M059J (cell line): ENCODE data around the gene DSC2. TPM values are rescaled to one million over a fixed set of nuclear protein-coding genes. Genes with fewer than 3 reads are reported as not detected.
"Not testable (repeated sequence)": the region's sequence is repeated elsewhere in the genome, so short reads cannot be mapped to it uniquely, and the experiment has no call there.

Source experiments
- DNase-seq: peaks from one replicate; pipeline ENCODE4 v3.0.0-alpha.2; 2012; ENCODE audit warnings: low read depth
- total RNA-seq: library from RNA; depleted of rRNA; stranded (reverse); fragments of >200 nt; shearing (Covaris generic); gene quantifications from 2 replicates; pipeline ENCODE4 v1.2.3, GENCODE V29; 2014; rRNA removed

Gene DSC2
- total RNA-seq, 1 experiment from 2014 or later: not detected

DNA sequence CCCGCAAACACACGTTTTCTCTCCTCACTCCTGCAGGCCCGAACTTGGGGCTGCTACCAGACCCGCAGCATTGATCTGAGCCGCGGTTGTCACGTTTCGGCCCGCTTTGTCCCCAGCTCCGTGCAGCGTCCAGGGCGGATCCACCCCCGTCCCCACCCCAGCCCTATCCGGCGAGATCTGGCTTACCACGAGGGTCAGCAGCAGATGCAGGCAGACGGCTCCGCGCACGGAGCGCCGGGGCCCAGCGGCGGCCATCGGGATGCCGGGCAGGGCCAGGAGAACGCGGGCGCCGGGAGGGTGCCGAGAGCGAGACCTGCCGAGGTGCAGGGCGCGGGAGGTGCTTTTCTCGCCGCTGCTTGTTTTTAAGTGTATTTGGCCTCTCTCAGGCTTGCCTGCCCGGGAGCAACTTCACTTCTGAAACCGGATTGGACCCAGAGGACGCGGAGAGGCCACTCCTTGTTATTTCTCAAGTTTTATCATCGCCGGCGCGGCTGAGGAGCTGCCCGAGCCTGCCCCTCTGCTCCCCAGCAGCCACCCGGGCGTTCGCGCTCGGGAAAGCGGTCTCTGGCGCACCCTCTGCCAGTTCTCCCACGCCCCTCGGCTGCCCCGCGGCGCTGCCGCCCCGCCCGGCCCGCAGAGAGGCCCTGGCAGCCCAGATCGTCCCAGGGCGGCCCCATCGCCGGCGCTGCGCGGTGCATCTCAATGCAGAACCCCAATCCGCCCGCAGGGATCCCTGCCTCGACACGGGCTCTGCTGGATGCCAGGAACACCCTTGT lies 59.6 kb downstream of the DSC2 start, which contains the start of gene DSC3:
DSC3 (minus strand) TSS at position 337 of the 776 bp plus-strand sequence; CDS start at position 255, 82 bp downstream.
- no peak for DNase-seq

DNA sequence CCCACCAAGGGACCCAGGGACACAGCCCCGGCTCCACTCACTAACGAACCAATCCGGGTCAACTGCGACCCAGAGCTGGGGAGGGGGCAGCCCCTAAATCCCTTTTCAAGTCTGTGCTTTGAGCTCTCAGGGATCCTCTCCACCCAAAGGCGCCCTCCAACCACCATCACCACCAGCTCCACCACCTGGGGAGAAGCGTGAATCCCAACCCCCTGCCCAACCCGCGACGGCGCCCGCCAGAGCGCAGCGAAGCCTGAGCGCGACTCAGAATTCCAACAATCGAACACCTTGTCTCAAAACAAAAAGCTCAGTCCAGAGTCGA lies 60.2 kb downstream of the DSC2 start:
- DNase-seq: no peak

DNA sequence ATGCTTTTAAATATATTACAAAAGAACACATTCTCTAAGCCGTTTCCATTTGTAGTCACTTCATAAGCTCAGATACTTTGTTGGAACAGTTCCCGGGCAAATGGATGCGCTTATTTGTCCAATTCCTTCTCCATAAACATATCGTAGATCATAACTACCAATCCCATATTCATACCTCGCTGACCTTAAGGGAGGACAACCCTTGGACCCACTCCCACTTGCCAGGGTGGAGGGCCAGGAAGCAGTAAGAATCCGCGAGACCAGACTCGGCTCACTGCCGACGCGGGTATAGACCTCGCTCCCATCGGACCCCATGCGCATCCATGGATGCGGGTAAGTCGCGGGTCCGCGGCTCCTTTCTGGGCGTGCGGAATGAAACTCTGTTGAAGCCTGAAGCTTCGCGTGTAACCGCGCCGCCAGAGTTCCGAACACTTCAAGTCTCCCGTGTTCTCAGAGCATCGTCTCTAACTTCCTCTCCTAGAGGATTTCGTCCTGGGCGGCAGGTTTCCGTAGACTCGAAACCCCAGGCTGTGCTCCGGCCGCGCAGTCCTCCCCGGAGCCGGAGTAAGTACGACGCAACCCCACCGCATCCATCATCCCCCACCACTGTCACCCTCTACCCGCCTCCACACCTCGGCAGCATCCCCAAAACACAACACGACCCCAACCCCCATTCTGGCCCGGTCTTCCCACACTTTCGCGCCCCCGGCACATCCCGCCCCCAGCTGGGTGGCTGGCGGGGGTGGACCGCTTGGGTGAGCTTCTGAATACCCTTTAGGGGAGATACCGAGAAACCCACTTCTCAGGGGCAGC lies 60.7 kb downstream of the DSC2 start:
- no peak for DNase-seq

DNA sequence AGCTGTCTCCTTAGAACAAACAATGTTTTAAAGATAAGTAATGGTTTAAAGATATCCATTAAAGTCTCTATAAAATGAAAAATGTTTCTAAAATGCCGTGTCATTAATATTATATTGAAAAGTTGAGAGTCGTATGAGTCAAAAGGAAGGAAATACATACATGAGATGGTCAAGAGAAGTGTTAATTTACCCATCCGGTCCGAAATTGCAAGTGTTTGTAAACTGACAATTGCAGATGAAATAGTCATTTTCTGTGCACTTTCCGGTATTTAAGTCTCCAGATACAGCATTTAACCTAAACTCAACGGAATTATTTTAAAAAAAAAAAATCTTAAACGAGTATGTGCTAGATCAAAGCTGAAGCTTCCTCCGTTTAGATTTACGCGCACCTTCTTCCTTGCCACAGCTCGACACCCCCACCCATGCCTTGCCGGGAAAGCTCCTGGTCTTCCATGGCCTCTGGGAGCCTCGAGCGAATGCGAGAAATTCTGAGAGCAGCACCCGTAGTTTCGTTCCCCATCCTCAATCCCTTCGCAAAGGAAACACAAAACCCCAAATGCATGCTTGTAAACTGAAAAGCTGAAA lies 61.4 kb downstream of the DSC2 start:
- no peak for DNase-seq

DNA sequence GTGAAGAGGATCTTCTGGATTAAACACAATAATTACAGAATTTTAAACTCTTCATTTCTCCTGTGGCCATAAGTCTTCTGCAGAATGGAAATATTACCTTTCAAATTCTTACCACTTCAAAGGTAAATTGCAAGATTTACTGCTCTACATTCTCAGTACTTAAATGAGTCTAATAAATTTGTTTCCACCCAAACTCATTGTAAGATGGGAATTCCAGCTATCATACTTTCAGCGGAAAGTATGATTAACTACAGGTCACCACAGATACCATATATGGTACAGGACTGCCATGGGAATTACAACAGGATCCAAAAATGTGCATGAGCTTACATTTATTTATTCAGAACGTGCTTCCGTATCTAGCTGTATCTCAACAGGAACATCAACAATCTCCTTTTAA lies 62.8 kb downstream of the DSC2 start:
- DNase-seq: no peak

DNA sequence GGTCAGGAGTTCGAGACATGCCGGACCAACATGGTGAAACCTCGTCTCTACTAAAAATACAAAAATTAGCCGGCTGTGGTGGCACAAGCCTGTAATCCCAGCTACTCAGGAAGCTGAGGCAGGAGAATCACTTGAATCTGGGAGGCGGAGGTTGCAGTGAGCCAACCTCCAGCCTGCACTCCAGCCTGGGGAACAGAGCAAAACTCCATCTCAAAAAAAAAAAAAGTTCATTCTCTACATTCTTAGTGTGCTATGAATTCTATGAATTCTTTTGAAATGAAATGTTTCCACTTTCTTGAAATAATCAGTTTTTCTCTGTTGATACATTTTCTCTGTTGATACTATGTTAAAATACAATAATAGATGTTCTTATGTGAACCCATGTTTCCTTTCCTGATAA lies 64.5 kb downstream of the DSC2 start:
- not testable (repeated sequence) for DNase-seq

DNA sequence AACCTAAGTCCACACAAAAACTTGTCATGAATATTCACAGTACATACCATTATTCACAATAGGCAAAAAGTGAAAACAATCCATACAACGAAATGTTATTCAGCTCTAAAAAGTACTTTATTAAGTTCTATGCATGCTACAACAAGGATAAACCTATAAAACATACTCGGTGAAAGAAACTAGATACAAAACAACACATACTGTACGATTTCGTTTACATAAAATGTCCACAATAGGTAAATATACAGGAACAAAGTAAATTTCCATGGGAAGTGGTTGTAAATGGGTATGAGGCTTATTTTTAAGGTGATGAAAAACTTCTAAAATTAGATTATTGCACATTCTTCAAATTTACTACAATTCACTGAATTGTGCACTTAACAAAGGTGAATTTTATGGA lies 67.7 kb downstream of the DSC2 start:
- DNase-seq: no peak

DNA sequence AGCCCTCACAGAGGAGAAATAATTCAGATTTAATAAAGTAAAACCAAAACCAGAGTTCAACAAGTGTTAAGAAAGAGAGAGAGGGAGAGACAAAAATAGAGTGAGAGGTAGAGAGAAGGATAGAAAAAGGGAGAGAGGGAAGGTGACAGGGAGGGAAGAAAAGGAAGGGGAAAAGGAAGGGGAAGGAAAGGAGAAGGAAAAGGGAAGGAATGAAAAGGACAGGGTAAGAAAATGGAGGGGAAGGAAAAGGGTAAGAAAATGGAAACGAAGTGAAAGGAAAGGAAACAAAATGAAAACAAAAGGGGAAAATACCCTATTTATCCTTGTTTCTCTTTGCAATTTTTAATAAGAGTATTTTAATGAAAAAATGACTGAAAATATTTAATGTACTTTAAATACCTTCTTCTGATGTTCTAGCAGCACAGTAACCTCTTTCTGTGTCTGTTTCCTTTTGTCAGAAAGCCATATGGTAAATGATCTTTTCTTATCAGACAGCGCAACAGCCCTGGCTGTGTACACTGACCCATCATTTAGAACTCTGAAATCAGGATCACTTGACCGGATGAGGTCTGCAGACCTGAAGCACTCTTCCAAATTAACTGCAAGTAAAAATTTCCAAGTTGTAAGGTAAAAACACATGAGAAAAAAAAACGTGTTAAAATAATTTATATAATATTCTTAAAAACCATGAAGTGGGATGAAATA lies 71.5 kb downstream of the DSC2 start:
- DNase-seq: no peak

DNA sequence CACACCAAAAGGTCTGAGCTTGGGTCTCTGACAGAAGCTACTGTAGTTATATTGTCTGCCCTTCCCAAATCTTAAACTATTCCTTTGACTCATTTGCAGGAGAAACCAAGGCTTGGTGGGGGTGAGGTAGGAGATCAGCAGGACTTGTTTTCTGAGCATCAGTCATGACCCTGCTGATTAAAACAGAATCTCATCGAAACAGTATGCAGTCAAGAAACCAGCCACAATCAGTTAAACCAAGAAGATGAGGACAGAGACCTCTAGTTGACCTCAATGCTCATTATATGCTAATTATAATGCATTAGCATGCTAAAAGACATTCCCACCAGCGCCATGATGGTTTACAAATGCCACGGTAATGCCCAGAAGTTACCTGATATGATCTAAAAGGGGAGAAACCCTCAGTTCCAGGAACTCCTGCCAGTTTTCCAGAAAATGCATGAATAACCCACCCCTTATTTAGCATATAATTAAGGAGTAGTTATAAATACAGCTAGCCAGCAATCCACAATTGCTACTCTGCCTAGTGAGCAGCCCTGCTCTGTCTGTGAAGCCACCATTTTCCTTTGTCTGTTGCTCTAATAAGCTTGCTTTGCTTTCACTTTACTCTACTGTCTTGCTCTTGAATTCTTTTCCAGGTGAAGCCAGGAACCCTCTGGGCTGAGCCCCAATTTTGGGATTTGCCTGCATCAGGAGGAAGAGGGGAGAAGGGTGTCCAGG lies 86.3 kb downstream of the DSC2 start:
- DNase-seq: no peak

DNA sequence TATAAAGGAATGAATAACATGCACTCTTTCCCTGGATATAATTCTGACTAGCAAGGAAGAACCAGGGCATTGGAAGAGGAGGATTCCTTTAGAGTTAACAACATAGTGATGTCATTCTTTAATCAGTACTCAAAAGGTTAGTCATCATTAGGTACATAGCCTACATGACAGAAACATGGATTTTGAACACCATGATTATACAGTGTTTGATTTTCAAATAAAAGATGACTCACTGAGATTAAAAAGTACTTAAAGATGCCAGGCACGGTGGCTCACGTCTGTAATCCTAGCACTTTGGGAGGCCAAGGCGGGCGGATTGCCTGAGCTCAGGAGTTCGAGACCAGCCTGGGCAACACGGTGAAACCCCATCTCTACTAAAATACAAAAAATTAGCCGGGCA lies 90.8 kb downstream of the DSC2 start:
- DNase-seq: peak; percentile 50

DNA sequence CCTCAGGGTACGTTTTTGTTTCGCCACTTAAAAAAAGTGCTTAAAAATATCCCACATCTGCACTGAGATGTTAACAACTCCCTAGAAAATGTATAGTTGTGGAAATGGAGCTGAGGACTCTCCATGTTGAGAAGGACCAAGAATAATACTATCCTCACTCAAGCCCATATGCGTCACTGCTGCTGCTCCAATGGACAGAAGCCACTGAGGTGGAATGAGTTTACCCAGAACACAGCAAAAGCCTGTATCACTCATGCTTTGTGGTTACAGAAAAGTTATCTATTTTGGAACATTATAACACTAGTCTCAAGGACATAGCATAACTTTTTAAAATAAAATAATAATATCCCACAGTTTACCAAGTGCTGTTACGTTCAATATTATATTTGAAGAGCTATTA lies 91.6 kb downstream of the DSC2 start:
- DNase-seq: no peak

Other genes starting within 250 kb of the DSC2 start
- not detected in 2 replicates for gene DSC3, start 59.7 kb downstream of the DSC2 start, total RNA-seq
- not detected in 2 replicates for gene DSC1, start 60.4 kb upstream of the DSC2 start, total RNA-seq
- not detected in 2 replicates for gene DSG1, start 215.7 kb upstream of the DSC2 start, total RNA-seq